ENCODE measurements around the gene ADAMTS8.

- TF ChIP-seq CTCF (IDR thresholded peaks at IDR 0.05; ENCODE audit: low read depth, low read length) (no peak), EZH2phosphoT487 (IDR thresholded peaks at IDR 0.05; ENCODE audit: low read depth) (no peak)
These were observed 44.1 kb upstream of the ADAMTS8 start for GRCh38 chr11:130472434-130472961.

Data from OCI-LY3 (cell line).